Chondrocyte (in vitro differentiated cells): Measurements from ENCODE around the gene RBP3. TPM values are rescaled to one million over a fixed set of nuclear protein-coding genes. Genes with fewer than 3 reads are reported as not detected.
A peak's percentile ranks its signal among the peaks of the same experiment; 100 is the strongest.

Experiments
- DNase-seq: peaks from one replicate; pipeline ENCODE4 v3.0.0; 2021; ENCODE audit warnings: mixed read lengths, low spot score
- H3K27ac Mint-ChIP-seq: one replicate; pipeline ENCODE4 v1.8.0; 2021; ENCODE audit warnings: mild to moderate bottlenecking, moderate library complexity, mixed read lengths; ENCODE audit not compliant: unreplicated experiment
- H3K27me3 Mint-ChIP-seq: 2 replicates; pipeline ENCODE4 v1.8.0; 2021; ENCODE audit warnings: low read depth, mixed read lengths
- H3K36me3 Mint-ChIP-seq: 2 replicates; pipeline ENCODE4 v1.8.0; 2021; ENCODE audit warnings: low read depth, mixed read lengths
- H3K4me1 Mint-ChIP-seq: 2 replicates; pipeline ENCODE4 v1.8.0; 2021; ENCODE audit warnings: low read depth, mild to moderate bottlenecking, mixed read lengths
- H3K4me3 Mint-ChIP-seq: one replicate; pipeline ENCODE4 v1.8.0; 2021; ENCODE audit warnings: mild to moderate bottlenecking, moderate library complexity, mixed read lengths; ENCODE audit not compliant: unreplicated experiment
- H3K9me3 Mint-ChIP-seq: 2 replicates; pipeline ENCODE4 v1.8.0; 2021; ENCODE audit warnings: low read depth, mixed read lengths
- CTCF ChIP-seq: fragments of 200-600 bp; sonication (generic); IDR thresholded peaks from 2 replicates; pipeline ENCODE4 v1.5.0; 2021; ENCODE audit warnings: antibody characterized with exemption, mild to moderate bottlenecking, moderate library complexity
- total RNA-seq: library from RNA; stranded (reverse); gene quantifications from 3 replicates; pipeline ENCODE4 v1.2.1, GENCODE V29; 2021

RBP3 gene
- total RNA-seq, 1 donor from 2014 or later: not detected

- Mint-ChIP-seq H3K4me3 (no peak overlapping the region), H3K4me1 (peaks cover 31% of the 10 kb centered on the region), H3K27me3 (no peaks in the 10 kb centered on the region), H3K9me3 (peaks cover under 1% of the 10 kb centered on the region), H3K27ac (peak overlapping the region; percentile 87), H3K36me3 (no peaks in the 10 kb centered on the region)
- DNase-seq: no peak
- TF ChIP-seq CTCF: no peak
These were observed 55.5 kb downstream of the RBP3 start for GRCh38 chr10:47403446-47404318.

GRCh38 chr10:47404446-47404845, 56.3 kb downstream of the RBP3 start:
- Mint-ChIP-seq H3K4me3 (no peak overlapping the region), H3K9me3 (no peaks in the 10 kb centered on the region), H3K4me1 (peaks cover 31% of the 10 kb centered on the region), H3K27me3 (no peaks in the 10 kb centered on the region), H3K36me3 (no peaks in the 10 kb centered on the region), H3K27ac (no peak overlapping the region)
- no peak for TF ChIP-seq CTCF
- no peak for DNase-seq

- Mint-ChIP-seq H3K27me3 (no peaks in the 10 kb centered on the region), H3K4me3 (no peak overlapping the region), H3K36me3 (no peaks in the 10 kb centered on the region), H3K4me1 (peaks cover 31% of the 10 kb centered on the region), H3K27ac (no peak overlapping the region), H3K9me3 (no peaks in the 10 kb centered on the region)
- no peak for DNase-seq
- TF ChIP-seq CTCF: no peak
These were observed 56.8 kb downstream of the RBP3 start for GRCh38 chr10:47404937-47405336.

GRCh38 chr10:47405857-47406547, 57.8 kb downstream of the RBP3 start:
- no peaks in the 10 kb centered on the region for H3K9me3 Mint-ChIP-seq
- peaks cover 31% of the 10 kb centered on the region for H3K4me1 Mint-ChIP-seq
- H3K27ac Mint-ChIP-seq: no peak overlapping the region
- no peak overlapping the region for H3K4me3 Mint-ChIP-seq
- TF ChIP-seq CTCF: no peak
- no peaks in the 10 kb centered on the region for H3K27me3 Mint-ChIP-seq
- DNase-seq: no peak
- no peaks in the 10 kb centered on the region for H3K36me3 Mint-ChIP-seq

- H3K27ac Mint-ChIP-seq: no peak overlapping the region
- TF ChIP-seq CTCF: no peak
- H3K36me3 Mint-ChIP-seq: no peaks in the 10 kb centered on the region
- no peak for DNase-seq
- H3K9me3 Mint-ChIP-seq: no peaks in the 10 kb centered on the region
- H3K4me1 Mint-ChIP-seq: peaks cover 31% of the 10 kb centered on the region
- H3K27me3 Mint-ChIP-seq: no peaks in the 10 kb centered on the region
- H3K4me3 Mint-ChIP-seq: no peak overlapping the region
These were observed 58.3 kb downstream of the RBP3 start for GRCh38 chr10:47406548-47406869.
